ENCODE measurements around the gene EXOC4.

DNA sequence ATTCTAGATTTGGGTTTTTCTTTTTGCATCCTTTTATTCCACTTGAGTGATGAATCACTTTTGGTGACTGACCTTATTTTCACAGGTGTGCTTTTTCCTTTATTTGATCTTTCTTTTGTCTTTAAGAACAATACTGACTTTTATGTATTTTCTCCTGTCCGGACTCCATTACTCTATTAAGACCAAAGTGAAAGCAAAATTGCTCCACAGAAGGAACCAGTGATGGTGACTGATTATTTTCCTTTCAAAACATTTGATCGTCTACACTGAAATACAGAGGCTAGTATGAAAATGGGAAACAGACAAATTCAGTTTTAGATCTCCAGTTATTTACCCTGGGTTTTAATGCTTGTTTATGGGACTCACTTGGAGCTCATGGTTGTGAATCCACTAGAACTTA, 15.5 kb downstream of the EXOC4 start:
- TF ChIP-seq ZBTB7A (tag by site-specific recombination; IDR thresholded peaks at IDR 0.05; ENCODE audit: low read depth) (no peak), ZNF221 (tag by site-specific recombination; IDR thresholded peaks at IDR 0.05; ENCODE audit: borderline replicate concordance) (no peak), YY1 (tag by site-specific recombination; IDR thresholded peaks at IDR 0.05) (no peak), ZFP37 (tag by site-specific recombination; IDR thresholded peaks at IDR 0.05) (no peak), MEIS1 (CRISPR knock-in tag; IDR thresholded peaks at IDR 0.05; ENCODE audit: borderline replicate concordance) (no peak), ZBTB17 (tag by site-specific recombination; IDR thresholded peaks at IDR 0.05) (no peak), CTCF (tag by site-specific recombination; IDR thresholded peaks at IDR 0.05) (no peak), ZNF707 (tag by site-specific recombination; IDR thresholded peaks at IDR 0.05) (no peak), ZNF214 (tag by site-specific recombination; IDR thresholded peaks at IDR 0.05; ENCODE audit: borderline replicate concordance) (no peak), ZNF184 (tag by site-specific recombination; IDR thresholded peaks at IDR 0.05) (no peak), ZNF785 (tag by site-specific recombination; IDR thresholded peaks at IDR 0.05) (no peak)
- TF ChIP-seq, protein P1, sequence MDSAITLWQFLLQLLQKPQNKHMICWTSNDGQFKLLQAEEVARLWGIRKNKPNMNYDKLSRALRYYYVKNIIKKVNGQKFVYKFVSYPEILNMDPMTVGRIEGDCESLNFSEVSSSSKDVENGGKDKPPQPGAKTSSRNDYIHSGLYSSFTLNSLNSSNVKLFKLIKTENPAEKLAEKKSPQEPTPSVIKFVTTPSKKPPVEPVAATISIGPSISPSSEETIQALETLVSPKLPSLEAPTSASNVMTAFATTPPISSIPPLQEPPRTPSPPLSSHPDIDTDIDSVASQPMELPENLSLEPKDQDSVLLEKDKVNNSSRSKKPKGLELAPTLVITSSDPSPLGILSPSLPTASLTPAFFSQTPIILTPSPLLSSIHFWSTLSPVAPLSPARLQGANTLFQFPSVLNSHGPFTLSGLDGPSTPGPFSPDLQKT (IDR thresholded peaks at IDR 0.05; ENCODE audit: borderline replicate concordance, low read depth, low read length), result no peak
- TF ChIP-seq, protein P2, sequence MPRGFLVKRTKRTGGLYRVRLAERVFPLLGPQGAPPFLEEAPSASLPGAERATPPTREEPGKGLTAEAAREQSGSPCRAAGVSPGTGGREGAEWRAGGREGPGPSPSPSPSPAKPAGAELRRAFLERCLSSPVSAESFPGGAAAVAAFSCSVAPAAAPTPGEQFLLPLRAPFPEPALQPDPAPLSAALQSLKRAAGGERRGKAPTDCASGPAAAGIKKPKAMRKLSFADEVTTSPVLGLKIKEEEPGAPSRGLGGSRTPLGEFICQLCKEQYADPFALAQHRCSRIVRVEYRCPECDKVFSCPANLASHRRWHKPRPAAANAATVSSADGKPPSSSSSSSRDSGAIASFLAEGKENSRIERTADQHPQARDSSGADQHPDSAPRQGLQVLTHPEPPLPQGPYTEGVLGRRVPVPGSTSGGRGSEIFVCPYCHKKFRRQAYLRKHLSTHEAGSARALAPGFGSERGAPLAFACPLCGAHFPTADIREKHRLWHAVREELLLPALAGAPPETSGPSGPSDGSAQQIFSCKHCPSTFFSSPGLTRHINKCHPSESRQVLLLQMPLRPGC (tag by site-specific recombination; IDR thresholded peaks at IDR 0.05), result no peak
- TF ChIP-seq, protein P3, sequence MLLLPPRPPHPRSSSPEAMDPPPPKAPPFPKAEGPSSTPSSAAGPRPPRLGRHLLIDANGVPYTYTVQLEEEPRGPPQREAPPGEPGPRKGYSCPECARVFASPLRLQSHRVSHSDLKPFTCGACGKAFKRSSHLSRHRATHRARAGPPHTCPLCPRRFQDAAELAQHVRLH (tag by site-specific recombination; IDR thresholded peaks at IDR 0.05), result no peak
